Endodermal cell (in vitro differentiated cells): ENCODE measurements around the gene SLC7A4. TPM values are rescaled to one million over a fixed set of nuclear protein-coding genes. Genes with fewer than 3 reads are reported as not detected.

Source experiments
- DNase-seq: peaks from one replicate; pipeline ENCODE4 v3.0.0-alpha.2; 2017
- H3K27ac ChIP-seq: 2 replicates; pipeline ENCODE4 v1.5.1; 2013; ENCODE audit warnings: mild to moderate bottlenecking, low read depth, low read length, moderate library complexity
- H3K27me3 ChIP-seq: 2 replicates; pipeline ENCODE4 v1.6.1; 2013; ENCODE audit warnings: mild to moderate bottlenecking, low read length, moderate library complexity; ENCODE audit not compliant: insufficient read depth, control insufficient read depth, poor library complexity, severe bottlenecking
- H3K36me3 ChIP-seq: 2 replicates; pipeline ENCODE4 v1.7.0; 2013; ENCODE audit warnings: mild to moderate bottlenecking, low read length, moderate library complexity; ENCODE audit not compliant: control insufficient read depth, insufficient read depth
- H3K4me1 ChIP-seq: one replicate; pipeline ENCODE4 v1.7.0; 2013; ENCODE audit warnings: low read length; ENCODE audit not compliant: control insufficient read depth, insufficient read depth
- H3K4me3 ChIP-seq: 2 replicates; pipeline ENCODE4 v1.5.1; 2013; ENCODE audit warnings: mild to moderate bottlenecking, low read length, moderate library complexity
- H3K9ac ChIP-seq: 2 replicates; pipeline ENCODE4 v1.6.1; 2013; ENCODE audit warnings: mild to moderate bottlenecking, low read length, moderate library complexity; ENCODE audit not compliant: poor library complexity, severe bottlenecking; ENCODE audit errors: extremely low read depth
- H3K9me3 ChIP-seq: 2 replicates; pipeline ENCODE4 v1.6.1; 2013; ENCODE audit warnings: mild to moderate bottlenecking, low read length, moderate library complexity; ENCODE audit not compliant: control insufficient read depth
- H3K27ac Mint-ChIP-seq: 2 replicates; pipeline ENCODE4 v1.8.0; 2020; ENCODE audit warnings: mixed read lengths
- H3K27me3 Mint-ChIP-seq: 2 replicates; pipeline ENCODE4 v1.8.0; 2021; ENCODE audit warnings: mild to moderate bottlenecking, mixed read lengths; ENCODE audit not compliant: insufficient read depth
- H3K36me3 Mint-ChIP-seq: 2 replicates; pipeline ENCODE4 v1.8.0; 2020; ENCODE audit warnings: low read depth, mixed read lengths
- H3K4me1 Mint-ChIP-seq: 2 replicates; pipeline ENCODE4 v1.8.0; 2020; ENCODE audit warnings: mixed read lengths
- H3K4me3 Mint-ChIP-seq: 2 replicates; pipeline ENCODE4 v1.8.0; 2020; ENCODE audit warnings: mild to moderate bottlenecking, moderate library complexity, mixed read lengths
- H3K9me3 Mint-ChIP-seq: 2 replicates; pipeline ENCODE4 v1.8.0; 2020; ENCODE audit warnings: mild to moderate bottlenecking, mixed read lengths
- CTCF ChIP-seq: fragments of 200-600 bp; sonication (generic); conservative IDR thresholded peaks from 2 replicates; pipeline ENCODE4 v1.5.0; 2021; ENCODE audit warnings: antibody characterized with exemption, mild to moderate bottlenecking
- WGBS, 2 experiments: methylation state at CpG; one replicate each; pipeline versions ENCODE4 v1.1.5 to v1.1.7; 2013; ENCODE audit warnings: missing lambda C conversion rate in 2 of 2, mixed read lengths in 1 of 2; ENCODE audit not compliant: insufficient coverage in 1 of 2, insufficient read length in 1 of 2; 5-methylcytosine and 5-hydroxymethylcytosine counted together
- total RNA-seq, 2 donors: library from RNA; stranded (reverse); fragmentation: NEBNext Ultra II Directional in 1 of 2; extraction: Animal tissue kit (Norgen Biotek cat#: 25700) in 1 of 2; gene quantifications; 2 replicates in 1 of 2; 3 replicates in 1 of 2; pipeline ENCODE4 v1.2.1, GENCODE V29; 2021

The SLC7A4 gene
- total RNA-seq, 2 donors from 2014 or later, result 0.33 to 0.49 TPM

GRCh38 chr22:21054046-21054713 is 21.8 kb upstream of the SLC7A4 start:
- H3K27me3 Mint-ChIP-seq, result peaks cover 3% of the 10 kb centered on the region
- Histone ChIP-seq H3K36me3 (no peaks in the 10 kb centered on the region), H3K4me3 (no peak overlapping the region), H3K4me1 (no peaks in the 10 kb centered on the region), H3K27ac (no peak overlapping the region), H3K9ac (no peak overlapping the region), H3K27me3 (no peaks in the 10 kb centered on the region), H3K9me3 (no peaks in the 10 kb centered on the region)
- H3K4me1 Mint-ChIP-seq, result peaks cover 18% of the 10 kb centered on the region
- no peaks in the 10 kb centered on the region for H3K9me3 Mint-ChIP-seq
- H3K4me3 Mint-ChIP-seq, result no peak overlapping the region
- no peaks in the 10 kb centered on the region for H3K36me3 Mint-ChIP-seq
- DNase-seq, result no peak
- 93 to 94% methylated on average over 11 to 15 of the region's 15 CpGs for WGBS, 2 experiments
- H3K27ac Mint-ChIP-seq, result no peak overlapping the region
- no peak for TF ChIP-seq CTCF

GRCh38 chr22:21052715-21053459 is 20.5 kb upstream of the SLC7A4 start:
- no peaks in the 10 kb centered on the region for H3K9me3 Mint-ChIP-seq
- WGBS, 2 experiments, result 93 to 94% methylated on average over 6 to 8 of the region's 8 CpGs
- no peak for DNase-seq

GRCh38 chr22:21051831-21052400 is 19.6 kb upstream of the SLC7A4 start:
- H3K4me3 ChIP-seq, result no peak overlapping the region
- H3K9me3 ChIP-seq, result no peaks in the 10 kb centered on the region
- Mint-ChIP-seq H3K36me3 (no peaks in the 10 kb centered on the region), H3K27ac (no peak overlapping the region), H3K27me3 (peaks cover 3% of the 10 kb centered on the region), H3K4me1 (peaks cover 18% of the 10 kb centered on the region), H3K4me3 (no peak overlapping the region), H3K9me3 (no peaks in the 10 kb centered on the region)
- 47 to 53% methylated on average over 6 to 8 of the region's 8 CpGs for WGBS, 2 experiments
- DNase-seq, result no peak
- no peaks in the 10 kb centered on the region for H3K27me3 ChIP-seq
- no peak for TF ChIP-seq CTCF
- no peaks in the 10 kb centered on the region for H3K4me1 ChIP-seq
- H3K36me3 ChIP-seq, result no peaks in the 10 kb centered on the region
- H3K27ac ChIP-seq, result no peak overlapping the region
- H3K9ac ChIP-seq, result no peak overlapping the region

More at GRCh38 chr22:21052715-21053459, 20.5 kb upstream of the SLC7A4 start:
- no peak overlapping the region for H3K9ac ChIP-seq
- H3K4me3 ChIP-seq, result no peak overlapping the region
- H3K4me1 ChIP-seq, result no peaks in the 10 kb centered on the region
- H3K27ac ChIP-seq, result no peak overlapping the region
- no peaks in the 10 kb centered on the region for H3K27me3 ChIP-seq
- no peak for TF ChIP-seq CTCF
- no peaks in the 10 kb centered on the region for H3K36me3 ChIP-seq
- Mint-ChIP-seq H3K36me3 (no peaks in the 10 kb centered on the region), H3K27me3 (peaks cover 3% of the 10 kb centered on the region), H3K27ac (no peak overlapping the region), H3K4me1 (peaks cover 18% of the 10 kb centered on the region), H3K4me3 (no peak overlapping the region)
- no peaks in the 10 kb centered on the region for H3K9me3 ChIP-seq
